Measurements from ENCODE around the gene DCHS2.

DCHS2 gene

GRCh38 chr4:154527308-154527707 lies 35.7 kb upstream of the DCHS2 start:
- no peak overlapping the region for H3K4me3 ChIP-seq (ENCODE audit: low read length in 2 of 2)
- H3K4me2 ChIP-seq (ENCODE audit: insufficient read depth, low read length, poor library complexity, severe bottlenecking), result no peak overlapping the region
- H3K27ac ChIP-seq (replicated peaks; ENCODE audit: low read length), result no peak overlapping the region
- H2AK5ac ChIP-seq (ENCODE audit: low read depth, low read length), result no peak overlapping the region
- no CpG with 5 or more reads among the region's 4 CpGs for WGBS, 2 donors (ENCODE audit: extremely low coverage in 2 of 2, insufficient read length in 2 of 2, insufficient replicate concordance in 1 of 2)
- no peak for DNase-seq (ENCODE audit: low spot score)
- no peak overlapping the region for H3K4ac ChIP-seq (ENCODE audit: low read length)
- no peak overlapping the region for H2BK5ac ChIP-seq (ENCODE audit: low read length)
- no peak overlapping the region for H2BK120ac ChIP-seq (ENCODE audit: low read depth, low read length)
- no peaks in the 10 kb centered on the region for H3K27me3 ChIP-seq (ENCODE audit: control insufficient read depth in 3 of 3, insufficient read depth in 3 of 3, low read depth in 1 of 3, low read length in 3 of 3)
- H3K79me1 ChIP-seq (ENCODE audit: low read depth, low read length), result no peaks in the 10 kb centered on the region
- H3K36me3 ChIP-seq (replicated peaks in 1 of 2; ENCODE audit: control insufficient read depth in 2 of 2, insufficient read depth in 2 of 2, low read length in 2 of 2), result no peaks in the 10 kb centered on the region
- peaks cover 2% of the 10 kb centered on the region in 2 donors for H3K4me1 ChIP-seq (ENCODE audit: control insufficient read depth in 2 of 2, insufficient read depth in 1 of 2, low read depth in 1 of 2, low read length in 2 of 2)
- H3K23ac ChIP-seq (ENCODE audit: low read depth, low read length, poor library complexity), result no peak overlapping the region
- no peaks in the 10 kb centered on the region for H3K9me3 ChIP-seq (replicated peaks in 1 of 2; ENCODE audit: control insufficient read depth in 2 of 2, insufficient read depth in 1 of 2, low read depth in 1 of 2, low read length in 2 of 2)
- H2BK12ac ChIP-seq (ENCODE audit: low read length), result no peak overlapping the region
- no peak overlapping the region for H3K9ac ChIP-seq (ENCODE audit: low read depth, low read length, poor library complexity)
- H4K91ac ChIP-seq (ENCODE audit: low read depth, low read length, poor library complexity), result no peak overlapping the region
- H3K18ac ChIP-seq (ENCODE audit: low read length), result no peak overlapping the region
- H4K8ac ChIP-seq (ENCODE audit: low read depth, low read length), result no peak overlapping the region
- H3K14ac ChIP-seq (ENCODE audit: low read length), result no peak overlapping the region
- H2AFZ ChIP-seq (ENCODE audit: low read length), result no peak overlapping the region
- H2BK15ac ChIP-seq (ENCODE audit: low read length), result no peak overlapping the region

- no peak overlapping the region for H3K27ac ChIP-seq (replicated peaks; ENCODE audit: low read length)
- H3K27me3 ChIP-seq (ENCODE audit: control insufficient read depth in 3 of 3, insufficient read depth in 3 of 3, low read depth in 1 of 3, low read length in 3 of 3), result no peaks in the 10 kb centered on the region
- H2BK120ac ChIP-seq (ENCODE audit: low read depth, low read length), result no peak overlapping the region
- H3K4ac ChIP-seq (ENCODE audit: low read length), result no peak overlapping the region
- H3K9me3 ChIP-seq (replicated peaks in 1 of 2; ENCODE audit: control insufficient read depth in 2 of 2, insufficient read depth in 1 of 2, low read depth in 1 of 2, low read length in 2 of 2), result no peaks in the 10 kb centered on the region
- no peak overlapping the region for H2BK15ac ChIP-seq (ENCODE audit: low read length)
- no peak overlapping the region for H2BK5ac ChIP-seq (ENCODE audit: low read length)
- H3K4me1 ChIP-seq (ENCODE audit: control insufficient read depth in 2 of 2, insufficient read depth in 1 of 2, low read depth in 1 of 2, low read length in 2 of 2), result peaks cover 2 to 11% of the 10 kb centered on the region in 2 donors
- no peak overlapping the region for H3K14ac ChIP-seq (ENCODE audit: low read length)
- no peaks in the 10 kb centered on the region for H3K79me1 ChIP-seq (ENCODE audit: low read depth, low read length)
- H3K23ac ChIP-seq (ENCODE audit: low read depth, low read length, poor library complexity), result no peak overlapping the region
- DNase-seq (ENCODE audit: low spot score), result no peak
- no peak overlapping the region for H2AFZ ChIP-seq (ENCODE audit: low read length)
- H2AK5ac ChIP-seq (ENCODE audit: low read depth, low read length), result no peak overlapping the region
- no peak overlapping the region for H2BK12ac ChIP-seq (ENCODE audit: low read length)
- H3K36me3 ChIP-seq (replicated peaks in 1 of 2; ENCODE audit: control insufficient read depth in 2 of 2, insufficient read depth in 2 of 2, low read length in 2 of 2), result no peaks in the 10 kb centered on the region
- H3K9ac ChIP-seq (ENCODE audit: low read depth, low read length, poor library complexity), result no peak overlapping the region
- H3K18ac ChIP-seq (ENCODE audit: low read length), result no peak overlapping the region
- H4K8ac ChIP-seq (ENCODE audit: low read depth, low read length), result no peak overlapping the region
- H3K4me2 ChIP-seq (ENCODE audit: insufficient read depth, low read length, poor library complexity, severe bottlenecking), result no peak overlapping the region
- WGBS, 2 donors (ENCODE audit: extremely low coverage in 2 of 2, insufficient read length in 2 of 2, insufficient replicate concordance in 1 of 2), result no CpG with 5 or more reads among the region's 2 CpGs
- no peak overlapping the region for H3K4me3 ChIP-seq (ENCODE audit: low read length in 2 of 2)
- no peak overlapping the region for H4K91ac ChIP-seq (ENCODE audit: low read depth, low read length, poor library complexity)
Measured at GRCh38 chr4:154526151-154526550, 34.6 kb upstream of the DCHS2 start.

GRCh38 chr4:154521607-154522006 lies 30.0 kb upstream of the DCHS2 start:
- H3K4ac ChIP-seq (ENCODE audit: low read length), result no peak overlapping the region
- no peaks in the 10 kb centered on the region for H3K79me1 ChIP-seq (ENCODE audit: low read depth, low read length)
- H2AK5ac ChIP-seq (ENCODE audit: low read depth, low read length), result no peak overlapping the region
- H2BK120ac ChIP-seq (ENCODE audit: low read depth, low read length), result no peak overlapping the region
- H3K4me1 ChIP-seq (ENCODE audit: control insufficient read depth in 2 of 2, insufficient read depth in 1 of 2, low read depth in 1 of 2, low read length in 2 of 2), result peaks cover 2 to 22% of the 10 kb centered on the region in 2 donors
- no peak overlapping the region for H3K4me3 ChIP-seq (ENCODE audit: low read length in 2 of 2)
- no peak overlapping the region for H4K8ac ChIP-seq (ENCODE audit: low read depth, low read length)
- no peak overlapping the region for H3K18ac ChIP-seq (ENCODE audit: low read length)
- H2BK12ac ChIP-seq (ENCODE audit: low read length), result no peak overlapping the region
- no peak overlapping the region for H4K91ac ChIP-seq (ENCODE audit: low read depth, low read length, poor library complexity)
- H3K9ac ChIP-seq (ENCODE audit: low read depth, low read length, poor library complexity), result no peak overlapping the region
- DNase-seq (ENCODE audit: low spot score), result no peak
- no peak overlapping the region for H3K4me2 ChIP-seq (ENCODE audit: insufficient read depth, low read length, poor library complexity, severe bottlenecking)
- no peak overlapping the region for H2BK5ac ChIP-seq (ENCODE audit: low read length)
- no peak overlapping the region for H2AFZ ChIP-seq (ENCODE audit: low read length)
- H3K14ac ChIP-seq (ENCODE audit: low read length), result no peak overlapping the region
- H3K27me3 ChIP-seq (ENCODE audit: control insufficient read depth in 3 of 3, insufficient read depth in 3 of 3, low read depth in 1 of 3, low read length in 3 of 3), result no peaks in the 10 kb centered on the region
- H3K9me3 ChIP-seq (replicated peaks in 1 of 2; ENCODE audit: control insufficient read depth in 2 of 2, insufficient read depth in 1 of 2, low read depth in 1 of 2, low read length in 2 of 2), result no peaks in the 10 kb centered on the region
- no peak overlapping the region for H3K27ac ChIP-seq (replicated peaks; ENCODE audit: low read length)
- no peaks in the 10 kb centered on the region for H3K36me3 ChIP-seq (replicated peaks in 1 of 2; ENCODE audit: control insufficient read depth in 2 of 2, insufficient read depth in 2 of 2, low read length in 2 of 2)
- H2BK15ac ChIP-seq (ENCODE audit: low read length), result no peak overlapping the region
- no peak overlapping the region for H3K23ac ChIP-seq (ENCODE audit: low read depth, low read length, poor library complexity)

- no peaks in the 10 kb centered on the region for H3K9me3 ChIP-seq (replicated peaks in 1 of 2; ENCODE audit: control insufficient read depth in 2 of 2, insufficient read depth in 1 of 2, low read depth in 1 of 2, low read length in 2 of 2)
- no peak overlapping the region for H3K4me2 ChIP-seq (ENCODE audit: insufficient read depth, low read length, poor library complexity, severe bottlenecking)
- no peak overlapping the region for H2BK12ac ChIP-seq (ENCODE audit: low read length)
- H2BK5ac ChIP-seq (ENCODE audit: low read length), result no peak overlapping the region
- H3K14ac ChIP-seq (ENCODE audit: low read length), result no peak overlapping the region
- DNase-seq (ENCODE audit: low spot score), result no peak
- WGBS, 2 donors (ENCODE audit: extremely low coverage in 2 of 2, insufficient read length in 2 of 2, insufficient replicate concordance in 1 of 2), result no CpG with 5 or more reads among the region's 4 CpGs
- no peak overlapping the region for H2AK5ac ChIP-seq (ENCODE audit: low read depth, low read length)
- H2AFZ ChIP-seq (ENCODE audit: low read length), result peak overlapping the region; percentile 71
- peaks cover 7 to 31% of the 10 kb centered on the region in 2 donors for H3K4me1 ChIP-seq (ENCODE audit: control insufficient read depth in 2 of 2, insufficient read depth in 1 of 2, low read depth in 1 of 2, low read length in 2 of 2)
- no peak overlapping the region for H3K4me3 ChIP-seq (ENCODE audit: low read length in 2 of 2)
- H3K23ac ChIP-seq (ENCODE audit: low read depth, low read length, poor library complexity), result no peak overlapping the region
- no peak overlapping the region for H3K27ac ChIP-seq (replicated peaks; ENCODE audit: low read length)
- H3K36me3 ChIP-seq (replicated peaks in 1 of 2; ENCODE audit: control insufficient read depth in 2 of 2, insufficient read depth in 2 of 2, low read length in 2 of 2), result no peaks in the 10 kb centered on the region
- H3K4ac ChIP-seq (ENCODE audit: low read length), result no peak overlapping the region
- H2BK15ac ChIP-seq (ENCODE audit: low read length), result no peak overlapping the region
- no peak overlapping the region for H4K91ac ChIP-seq (ENCODE audit: low read depth, low read length, poor library complexity)
- H3K18ac ChIP-seq (ENCODE audit: low read length), result no peak overlapping the region
- H2BK120ac ChIP-seq (ENCODE audit: low read depth, low read length), result no peak overlapping the region
- no peaks in the 10 kb centered on the region for H3K79me1 ChIP-seq (ENCODE audit: low read depth, low read length)
- H3K27me3 ChIP-seq (ENCODE audit: control insufficient read depth in 3 of 3, insufficient read depth in 3 of 3, low read depth in 1 of 3, low read length in 3 of 3), result no peaks in the 10 kb centered on the region
- no peak overlapping the region for H4K8ac ChIP-seq (ENCODE audit: low read depth, low read length)
- no peak overlapping the region for H3K9ac ChIP-seq (ENCODE audit: low read depth, low read length, poor library complexity)
Measured at GRCh38 chr4:154519214-154519613, 27.6 kb upstream of the DCHS2 start.

Measured in neuronal stem cell (in vitro differentiated cells).